Pons (tissue), 1 donor: ENCODE measurements around the gene ZNF182.
"Not testable (repeated sequence)": the region's sequence is repeated elsewhere in the genome, so short reads cannot be mapped to it uniquely, and the experiment has no call there.

Experiments used
- DNase-seq: peaks from one replicate; pipeline ENCODE4 v3.0.0-alpha.2; 2016; ENCODE audit warnings: low spot score

Gene ZNF182

DNA sequence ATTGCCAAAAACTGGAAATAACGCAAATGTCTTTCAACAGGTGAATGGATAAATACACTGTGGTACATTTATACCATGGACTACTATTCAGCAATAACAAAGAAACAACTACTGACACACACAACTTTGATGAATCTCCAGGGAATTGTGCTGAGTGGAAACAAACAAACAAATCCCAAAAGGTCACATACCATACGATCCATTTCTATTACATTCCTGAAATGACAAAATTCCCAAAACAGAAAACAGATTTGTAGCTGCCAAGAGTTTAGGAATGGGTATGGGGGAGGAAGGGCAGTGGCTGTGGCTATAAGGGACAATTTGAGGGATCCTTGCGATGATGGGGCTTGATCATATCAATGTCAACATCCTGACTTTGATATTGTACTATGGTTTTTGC, 2.5 kb downstream of the ZNF182 start:
- DNase-seq: no peak

- DNase-seq: no peak
Measured at GRCh38 chrX:47992669-47993068, 11.1 kb downstream of the ZNF182 start.

GRCh38 chrX:47992095-47992380, 11.8 kb downstream of the ZNF182 start:
- DNase-seq: no peak

GRCh38 chrX:47991263-47992094, 12.3 kb downstream of the ZNF182 start:
- no peak for DNase-seq

DNA sequence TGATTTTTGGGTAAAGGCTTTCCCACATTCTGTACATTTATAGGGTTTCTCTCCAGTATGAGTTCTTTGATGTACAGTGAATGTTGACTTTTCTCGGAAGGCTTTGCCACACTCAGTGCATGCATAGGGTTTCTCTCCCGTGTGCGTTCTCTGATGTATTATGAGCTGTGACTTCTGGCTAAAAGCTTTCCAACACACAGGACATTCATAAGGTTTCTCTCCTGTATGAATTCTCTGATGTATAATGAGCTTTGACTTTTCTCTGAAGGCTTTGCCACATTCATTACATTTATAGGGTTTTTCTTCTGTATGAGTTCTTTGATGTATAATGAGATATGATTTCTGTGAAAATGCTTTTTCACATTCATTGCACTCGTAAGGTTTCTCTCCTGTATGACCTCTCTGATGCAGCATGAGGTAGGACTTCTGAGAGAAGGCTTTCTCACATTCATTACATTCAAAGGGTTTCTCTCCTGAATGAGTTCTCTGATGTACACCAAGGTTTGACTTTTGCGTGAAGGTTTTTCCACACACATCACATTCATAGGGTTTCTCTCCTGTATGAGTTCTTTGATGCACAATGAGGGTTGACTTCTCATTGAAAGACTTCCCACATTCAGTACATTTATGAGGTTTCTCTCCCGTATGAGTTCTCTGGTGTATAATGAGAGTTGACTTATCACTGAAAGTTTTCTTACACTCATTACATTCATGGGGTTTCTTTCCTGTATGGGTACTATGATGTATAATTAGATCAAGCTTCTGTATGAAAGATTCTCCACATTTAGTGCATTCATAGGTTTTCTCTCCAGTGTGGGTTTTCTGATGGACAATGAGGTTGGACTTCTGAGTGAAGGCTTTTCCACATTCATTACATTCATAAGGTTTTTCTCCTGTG, 27.3 kb downstream of the ZNF182 start:
- DNase-seq: no peak

DNA sequence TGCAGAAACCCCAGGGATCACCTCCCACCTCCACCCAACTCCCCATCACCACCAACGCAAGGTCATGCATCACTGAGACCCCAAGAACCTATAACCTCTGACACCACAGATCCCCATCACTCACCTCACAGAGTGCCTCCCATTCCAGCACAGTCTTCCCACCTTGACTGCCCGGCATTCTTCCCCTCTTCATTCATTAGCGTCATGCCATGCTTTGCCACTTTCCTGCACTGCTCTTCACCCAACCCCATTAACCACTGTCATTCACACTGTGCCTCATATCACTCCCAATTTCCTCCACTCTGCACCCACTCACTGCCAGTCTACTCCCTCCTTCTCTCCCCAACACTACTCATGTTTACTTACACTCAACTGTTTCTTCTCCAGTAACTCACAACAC, 30.6 kb downstream of the ZNF182 start:
- DNase-seq: no peak

- DNase-seq: not testable (repeated sequence)
Measured at GRCh38 chrX:47965526-47965925, 38.3 kb downstream of the ZNF182 start.

- DNase-seq: not testable (repeated sequence)
Measured at GRCh38 chrX:47961830-47962229, 42.0 kb downstream of the ZNF182 start.

DNA sequence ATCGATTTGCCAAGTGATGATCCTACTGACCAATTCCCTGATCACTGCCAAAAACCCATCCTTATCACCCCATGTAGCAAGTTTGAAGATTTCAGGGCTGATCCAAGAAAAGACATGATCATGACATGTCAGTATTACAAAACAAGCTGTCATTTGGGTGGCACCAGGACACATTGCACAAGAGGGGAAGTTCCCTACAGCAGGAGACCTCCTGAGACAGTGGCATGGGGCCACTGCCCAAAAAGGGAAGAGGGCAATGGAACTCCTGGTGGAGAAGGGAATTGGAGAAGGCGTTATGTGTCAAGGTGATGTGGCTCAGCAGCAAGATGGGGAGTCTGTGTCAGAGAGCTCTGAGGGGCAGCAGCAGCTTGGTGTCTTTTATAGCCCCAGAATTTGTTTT, 43.4 kb downstream of the ZNF182 start:
- DNase-seq: no peak

DNA sequence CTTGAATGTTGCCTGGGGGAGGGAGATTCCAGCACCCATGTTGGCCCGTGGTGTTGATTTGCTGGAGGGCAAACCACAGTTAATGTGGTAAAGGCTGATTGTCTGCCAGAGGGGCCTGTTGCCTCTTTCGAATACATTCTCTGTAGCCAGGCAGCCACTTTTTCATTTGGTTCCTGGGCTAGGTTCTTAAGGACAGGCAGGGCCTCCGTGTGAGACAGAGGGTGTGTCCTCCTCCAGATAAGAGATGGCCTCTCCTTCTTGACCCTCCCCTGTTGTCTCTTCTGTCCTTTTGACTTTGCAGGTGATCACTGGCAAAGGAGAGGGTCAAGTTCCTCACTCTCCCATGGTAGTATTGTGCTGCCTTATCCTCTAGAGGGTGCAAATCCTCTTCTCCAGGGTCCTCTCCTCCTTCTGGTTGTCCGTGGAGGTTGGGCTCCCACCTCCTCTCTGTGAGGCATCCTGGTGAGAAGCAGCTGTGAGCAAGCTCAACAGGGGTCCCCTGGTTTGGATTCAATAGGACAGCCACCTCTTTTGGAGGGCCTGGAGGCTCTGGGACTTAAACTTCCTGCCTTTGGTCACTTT, 44.9 kb downstream of the ZNF182 start:
- no peak for DNase-seq

GRCh38 chrX:47958206-47958605, 45.6 kb downstream of the ZNF182 start:
- not testable (repeated sequence) for DNase-seq

- DNase-seq: no peak
Measured at GRCh38 chrX:47956016-47956415, 47.8 kb downstream of the ZNF182 start.

DNA sequence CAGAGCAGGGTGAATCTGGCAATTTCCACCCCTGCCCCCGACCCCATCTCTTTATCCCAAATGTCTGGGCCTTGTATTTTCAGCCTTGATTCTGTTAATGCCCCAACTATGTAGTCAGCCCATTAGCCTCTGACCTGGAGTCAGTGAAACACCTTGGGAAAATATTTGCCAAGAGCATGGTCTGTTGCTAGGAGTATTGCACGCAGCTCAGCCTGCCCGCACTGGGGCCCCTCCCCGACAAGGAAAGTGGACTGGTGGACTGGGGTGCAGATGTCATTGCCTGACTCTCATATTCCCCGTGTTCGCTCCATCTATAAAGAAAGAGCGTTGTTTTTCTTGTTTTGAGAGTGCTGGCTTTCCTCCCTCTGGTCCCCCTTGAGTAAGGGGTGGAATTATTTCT, 48.5 kb downstream of the ZNF182 start:
- DNase-seq: not testable (repeated sequence)

DNA sequence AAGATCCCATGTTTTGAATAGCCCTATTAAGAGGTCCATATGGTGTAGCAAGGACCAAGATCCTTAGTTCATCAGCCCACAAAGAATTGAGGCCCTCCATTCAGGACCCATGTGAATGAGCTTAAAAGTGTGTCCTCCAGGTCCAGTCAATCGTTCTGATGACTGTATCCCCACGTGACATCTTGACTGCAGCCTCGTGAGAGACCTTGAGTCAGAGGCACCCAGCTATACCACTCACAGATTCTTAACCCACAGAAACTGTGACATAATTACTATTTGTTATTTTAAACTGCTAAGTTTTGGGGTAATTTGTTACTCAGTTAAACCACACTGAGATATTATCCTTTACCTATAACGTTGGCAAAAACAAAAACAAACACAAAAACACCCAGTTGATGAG, 62.4 kb downstream of the ZNF182 start:
- DNase-seq: no peak

DNA sequence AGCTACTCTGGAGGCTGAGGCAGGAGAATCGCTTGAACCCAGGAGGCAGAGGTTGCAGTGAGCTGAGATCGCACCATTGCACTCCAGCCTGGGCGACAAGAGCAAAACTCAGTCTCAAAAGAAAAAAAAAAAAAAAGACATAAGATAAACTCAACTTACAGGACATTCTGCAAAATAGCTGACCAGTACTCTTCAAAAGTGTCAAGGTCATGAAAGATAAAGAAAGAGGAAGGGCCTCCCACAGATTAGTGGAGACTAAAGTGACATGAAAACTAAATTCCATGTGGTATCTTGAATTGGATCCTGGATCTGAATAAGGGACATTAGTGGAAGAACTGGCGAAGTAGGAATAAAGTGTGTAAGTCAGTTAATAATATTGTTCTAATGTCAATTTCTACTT, 63.3 kb downstream of the ZNF182 start:
- no peak for DNase-seq

DNA sequence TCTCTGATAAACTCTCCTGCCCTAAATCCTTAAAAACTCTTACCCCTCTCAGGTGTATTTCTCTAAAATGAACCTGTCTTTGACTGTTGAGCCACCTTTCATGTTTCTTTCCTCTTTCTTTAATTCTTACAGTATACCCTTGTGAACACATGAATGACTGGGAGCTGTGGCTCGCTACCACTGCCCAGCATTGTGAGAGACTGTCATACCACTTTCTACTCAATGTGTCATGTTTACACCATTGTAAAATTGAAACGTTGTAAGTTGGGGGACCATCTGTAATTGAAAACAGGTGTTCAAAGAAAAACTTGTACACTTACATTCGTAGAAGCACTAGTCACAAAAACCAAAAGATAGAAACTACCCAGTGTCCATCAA, 66.9 kb downstream of the ZNF182 start:
- no peak for DNase-seq

DNA sequence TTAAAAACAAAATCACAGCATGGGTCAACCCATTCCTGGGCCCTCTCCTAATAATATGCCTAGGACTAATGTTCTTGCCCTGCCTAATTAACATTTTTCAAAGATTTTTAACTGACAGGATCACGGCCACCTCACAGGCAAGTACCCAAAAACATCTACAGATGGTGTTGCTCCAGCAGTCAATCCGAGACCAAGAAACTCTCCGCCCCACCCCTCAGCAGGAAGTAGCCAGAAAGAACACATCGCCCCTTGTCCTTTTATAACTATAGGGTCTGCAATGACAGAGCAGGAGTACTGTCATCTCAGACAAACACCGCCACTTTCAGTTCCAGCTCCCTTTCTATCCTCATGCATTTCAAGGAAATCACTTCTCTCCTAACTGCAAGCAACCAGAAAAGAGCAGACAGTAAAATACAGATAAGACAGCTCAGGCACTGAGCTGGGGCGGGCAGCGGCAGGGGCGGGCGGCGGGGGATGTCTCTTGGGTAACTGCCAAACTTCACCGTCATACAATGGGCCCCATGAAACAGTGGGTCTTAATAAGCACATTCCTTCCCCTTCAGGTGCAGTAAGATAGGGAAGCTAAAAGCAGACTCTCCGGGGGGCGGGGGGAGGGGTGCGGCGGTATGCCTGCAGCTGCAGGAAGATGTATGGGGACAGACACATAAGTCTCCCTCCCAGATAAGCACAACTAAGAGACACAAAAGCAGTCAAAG, 67.4 kb downstream of the ZNF182 start:
- DNase-seq: no peak

- no peak for DNase-seq
Measured at GRCh38 chrX:47933946-47934345, 69.8 kb downstream of the ZNF182 start.

DNA sequence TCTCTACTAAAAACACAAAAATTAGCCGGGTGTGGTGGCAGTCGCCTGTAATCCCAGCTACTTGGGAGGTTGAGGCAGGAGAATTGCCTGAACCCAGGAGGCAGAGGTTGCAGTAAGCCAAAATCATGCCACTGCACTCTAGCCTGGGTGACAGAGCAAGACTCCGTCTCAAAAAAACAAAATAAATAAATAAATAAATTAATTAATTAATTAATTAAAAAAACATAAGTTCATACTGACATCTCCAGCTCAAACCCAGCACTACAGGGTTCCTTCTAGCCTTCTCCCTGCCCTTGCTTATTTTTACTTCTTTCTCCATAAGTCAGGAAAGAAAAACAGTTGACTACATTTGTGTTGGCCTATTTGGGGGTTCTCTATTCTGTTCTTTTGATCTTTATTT, 71.8 kb downstream of the ZNF182 start:
- not testable (repeated sequence) for DNase-seq

DNA sequence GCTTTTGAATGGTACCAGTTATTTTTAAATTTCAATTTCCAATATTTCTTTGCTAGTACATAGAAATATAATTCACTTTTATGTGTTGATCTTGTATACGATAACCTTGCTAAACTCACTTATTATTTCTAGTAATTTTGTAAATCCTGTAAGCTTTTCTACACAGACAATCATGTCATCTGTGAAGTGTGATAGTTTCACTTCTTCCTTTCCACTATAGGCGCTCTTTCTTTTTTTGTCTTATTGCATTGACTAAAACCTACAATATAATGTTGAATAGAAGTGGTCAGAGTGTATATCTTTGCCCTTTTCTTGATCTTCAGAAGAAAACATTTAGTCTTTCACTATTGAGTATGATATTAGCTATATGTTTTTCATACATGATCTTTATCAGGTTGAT, 76.6 kb downstream of the ZNF182 start:
- no peak for DNase-seq
